ENCODE measurements around the gene UNC5B. TPM values are rescaled to one million over a fixed set of nuclear protein-coding genes. Genes with fewer than 3 reads are reported as not detected.

UNC5B gene
- total and polyA plus RNA-seq, 2 experiments from 2014 or later: 2.7 to 6.5 TPM

- Histone ChIP-seq H2AFZ (no peak overlapping the region), H3K9me3 (ENCODE audit: low read depth) (no peaks in the 10 kb centered on the region), H4K20me1 (ENCODE audit: insufficient read depth) (no peaks in the 10 kb centered on the region), H3K27me3 (replicated peaks; ENCODE audit: insufficient read depth) (no peaks in the 10 kb centered on the region), H3K9ac (no peak overlapping the region), H3K79me2 (ENCODE audit: insufficient read depth) (no peaks in the 10 kb centered on the region), H3K27ac (no peak overlapping the region), H3K4me3 (no peak overlapping the region), H3K36me3 (ENCODE audit: low read depth) (no peaks in the 10 kb centered on the region), H3K9me2 (ENCODE audit: insufficient read depth) (no peaks in the 10 kb centered on the region), H3F3A (ENCODE audit: insufficient read depth) (0 out of 2 replicates have a peak, but pooled peaks cover 7% of the 10 kb centered on the region), H3K4me1 (ENCODE audit: insufficient read depth) (peaks cover 6% of the 10 kb centered on the region; the same call in 1 of the 2 replicates), H3K4me2 (ENCODE audit: unreplicated experiment) (no peak overlapping the region)
- TF ChIP-seq EZH2 (IDR thresholded peaks at IDR 0.05; ENCODE audit: insufficient read depth, poor library complexity, severe bottlenecking) (no peak), EZH2phosphoT487 (IDR thresholded peaks at IDR 0.05; ENCODE audit: insufficient read depth, low read depth) (no peak)
- no peak for DNase-seq
- in situ Hi-C loops (cut with MboI): no loop called here
- 56 to 69% methylated on average over 3 of the region's 3 CpGs for WGBS, 2 experiments (ENCODE audit: low coverage in 1 of 2, low lambda C conversion rate in 2 of 2, missing lambda C conversion rate in 2 of 2)
These were observed 132.7 kb downstream of the UNC5B start for GRCh38 chr10:71344993-71345480.

- TF ChIP-seq EZH2 (IDR thresholded peaks at IDR 0.05; ENCODE audit: insufficient read depth, poor library complexity, severe bottlenecking): no peak
- TF ChIP-seq EZH2phosphoT487 (IDR thresholded peaks at IDR 0.05; ENCODE audit: insufficient read depth, low read depth): no peak
- Histone ChIP-seq H3K4me1 (ENCODE audit: insufficient read depth) (peaks cover 6% of the 10 kb centered on the region; the same call in 1 of the 2 replicates), H2AFZ (no peak overlapping the region), H3K79me2 (ENCODE audit: insufficient read depth) (no peaks in the 10 kb centered on the region), H3K9ac (no peak overlapping the region), H3K9me2 (ENCODE audit: insufficient read depth) (no peaks in the 10 kb centered on the region), H3K9me3 (ENCODE audit: low read depth) (no peaks in the 10 kb centered on the region), H3K27me3 (replicated peaks; ENCODE audit: insufficient read depth) (no peaks in the 10 kb centered on the region), H3K4me2 (ENCODE audit: unreplicated experiment) (no peak overlapping the region), H3K27ac (no peak overlapping the region), H3K4me3 (no peak overlapping the region), H4K20me1 (ENCODE audit: insufficient read depth) (no peaks in the 10 kb centered on the region), H3K36me3 (ENCODE audit: low read depth) (no peaks in the 10 kb centered on the region), H3F3A (ENCODE audit: insufficient read depth) (0 out of 2 replicates have a peak, but pooled peaks cover 7% of the 10 kb centered on the region)
- in situ Hi-C loops (cut with MboI): no loop called here
- DNase-seq: no peak
- WGBS, 2 experiments (ENCODE audit: low coverage in 1 of 2, low lambda C conversion rate in 2 of 2, missing lambda C conversion rate in 2 of 2): 72 to 82% methylated on average over 8 to 9 of the region's 10 CpGs
These were observed 133.3 kb downstream of the UNC5B start for GRCh38 chr10:71345694-71346093.

DNA sequence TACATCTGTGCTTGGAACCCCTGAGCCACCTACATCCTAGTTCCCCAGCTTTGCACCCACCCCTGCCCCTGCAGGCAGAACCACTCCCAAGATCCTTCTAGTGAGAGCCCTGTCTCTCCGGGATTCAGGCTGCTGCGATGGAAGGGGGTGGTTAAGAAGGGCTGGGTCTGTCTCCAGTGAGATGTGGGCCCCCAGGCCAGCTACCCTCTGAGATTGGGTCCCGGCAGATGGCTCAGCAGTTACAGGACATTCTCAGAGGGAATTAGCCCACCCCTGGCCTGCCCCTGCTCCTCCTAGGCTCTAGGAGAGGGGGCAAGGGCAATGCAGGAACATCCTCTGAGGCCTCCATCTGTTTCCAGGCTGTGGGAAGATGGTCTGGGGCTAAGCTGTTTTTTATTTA, 134.4 kb downstream of the UNC5B start:
- Histone ChIP-seq H3F3A (ENCODE audit: insufficient read depth) (0 out of 2 replicates have a peak, but pooled peaks cover 7% of the 10 kb centered on the region), H3K27me3 (replicated peaks; ENCODE audit: insufficient read depth) (no peaks in the 10 kb centered on the region), H3K4me1 (ENCODE audit: insufficient read depth) (peaks cover 6% of the 10 kb centered on the region; the same call in 1 of the 2 replicates), H3K4me3 (no peak overlapping the region), H3K9ac (no peak overlapping the region), H4K20me1 (ENCODE audit: insufficient read depth) (no peaks in the 10 kb centered on the region), H3K4me2 (ENCODE audit: unreplicated experiment) (no peak overlapping the region), H3K79me2 (ENCODE audit: insufficient read depth) (no peaks in the 10 kb centered on the region), H3K36me3 (ENCODE audit: low read depth) (no peaks in the 10 kb centered on the region), H3K9me3 (ENCODE audit: low read depth) (no peaks in the 10 kb centered on the region), H2AFZ (no peak overlapping the region), H3K9me2 (ENCODE audit: insufficient read depth) (no peaks in the 10 kb centered on the region), H3K27ac (no peak overlapping the region)
- 81 to 88% methylated on average over 3 of the region's 3 CpGs for WGBS, 2 experiments (ENCODE audit: low coverage in 1 of 2, low lambda C conversion rate in 2 of 2, missing lambda C conversion rate in 2 of 2)
- TF ChIP-seq EZH2phosphoT487 (IDR thresholded peaks at IDR 0.05; ENCODE audit: insufficient read depth, low read depth): no peak
- no peak for TF ChIP-seq EZH2 (IDR thresholded peaks at IDR 0.05; ENCODE audit: insufficient read depth, poor library complexity, severe bottlenecking)
- no peak for DNase-seq
- in situ Hi-C loops (cut with MboI): no loop called here

- H3K4me2 ChIP-seq (ENCODE audit: unreplicated experiment): no peak overlapping the region
- H3K27me3 ChIP-seq (replicated peaks; ENCODE audit: insufficient read depth): no peaks in the 10 kb centered on the region
- TF ChIP-seq EZH2 (IDR thresholded peaks at IDR 0.05; ENCODE audit: insufficient read depth, poor library complexity, severe bottlenecking): no peak
- no peak for TF ChIP-seq EZH2phosphoT487 (IDR thresholded peaks at IDR 0.05; ENCODE audit: insufficient read depth, low read depth)
- no peak overlapping the region for H3K27ac ChIP-seq
- no peak overlapping the region for H2AFZ ChIP-seq
- H3K4me1 ChIP-seq (ENCODE audit: insufficient read depth): peaks cover 6% of the 10 kb centered on the region; the same call in 1 of the 2 replicates
- DNase-seq: no peak
- no peaks in the 10 kb centered on the region for H3K36me3 ChIP-seq (ENCODE audit: low read depth)
- H4K20me1 ChIP-seq (ENCODE audit: insufficient read depth): no peaks in the 10 kb centered on the region
- 73 to 77% methylated on average over 14 of the region's 14 CpGs for WGBS, 2 experiments (ENCODE audit: low coverage in 1 of 2, low lambda C conversion rate in 2 of 2, missing lambda C conversion rate in 2 of 2)
- H3K4me3 ChIP-seq: no peak overlapping the region
- in situ Hi-C loops (cut with MboI): no loop called here
- H3K9me2 ChIP-seq (ENCODE audit: insufficient read depth): no peaks in the 10 kb centered on the region
- no peak overlapping the region for H3K9ac ChIP-seq
- no peaks in the 10 kb centered on the region for H3K79me2 ChIP-seq (ENCODE audit: insufficient read depth)
- 0 out of 2 replicates have a peak, but pooled peaks cover 7% of the 10 kb centered on the region for H3F3A ChIP-seq (ENCODE audit: insufficient read depth)
- H3K9me3 ChIP-seq (ENCODE audit: low read depth): no peaks in the 10 kb centered on the region
These were observed 135.4 kb downstream of the UNC5B start for GRCh38 chr10:71347587-71348395.
